AG04449 (cell line): ENCODE data around the gene CACNA2D3.

Experiments
- CTCF ChIA-PET: fragments of 350-600 bp; formaldehyde crosslinking; extraction: SDS; loops from one replicate; lab custom pipeline; 2021; ENCODE audit warnings: antibody characterized with exemption; lab: Yijun Ruan, JAX
- POLR2A ChIA-PET: fragments of 400-600, 350-600 bp; formaldehyde crosslinking; extraction: SDS; loops from one replicate; lab custom pipeline; 2020; ENCODE audit warnings: antibody characterized with exemption, inconsistent platforms; lab: Yijun Ruan, JAX
- DNase-seq: peaks from one replicate; pipeline ENCODE4 v3.0.0-alpha.2; 2010; ENCODE audit warnings: low read depth, low spot score
- H3K4me3 ChIP-seq: 2 replicates; pipeline ENCODE4 v1.5.1; 2011; ENCODE audit warnings: low read depth, mild to moderate bottlenecking, control low read depth, low read length
- CTCF ChIP-seq: IDR thresholded peaks from one replicate; pipeline ENCODE4 v1.5.1; 2011; ENCODE audit warnings: mild to moderate bottlenecking, moderate library complexity, low read length, control low read depth, inconsistent platforms; ENCODE audit not compliant: insufficient read depth; ENCODE audit errors: missing control alignments

The CACNA2D3 gene

GRCh38 chr3:55078876-55079275, 956.5 kb downstream of the CACNA2D3 start:
- ChIA-PET POLR2A (no interaction called here), CTCF (interaction anchor here (1.6 kb wide), 1 partner anchor 9 kb away, joined by 5 read pairs; no protein-coding TSS in a partner anchor)
- TF ChIP-seq CTCF, result no peak
- no peak overlapping the region for H3K4me3 ChIP-seq
- DNase-seq, result no peak

DNA sequence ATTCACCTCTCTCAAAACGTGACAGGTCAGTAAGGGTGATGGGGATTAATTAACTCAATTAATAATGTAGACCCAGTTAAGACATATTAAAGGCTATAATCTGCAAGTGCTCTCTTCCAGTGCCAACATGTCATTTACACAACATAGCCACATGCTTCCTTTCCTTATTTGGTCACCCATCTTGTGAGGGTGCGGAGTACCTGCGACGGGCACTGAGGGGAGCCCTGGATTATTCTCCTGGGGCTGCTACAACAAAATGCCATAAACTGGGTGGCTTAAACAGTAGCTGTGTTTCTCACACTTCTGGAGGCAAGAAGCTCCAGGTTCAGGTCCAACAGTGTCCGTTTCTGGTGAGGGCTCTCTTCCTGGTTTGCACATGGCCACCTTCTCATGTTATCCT, 962.9 kb downstream of the CACNA2D3 start:
- ChIA-PET CTCF (no interaction called here), POLR2A (no interaction called here)
- TF ChIP-seq CTCF, result no peak

DNA sequence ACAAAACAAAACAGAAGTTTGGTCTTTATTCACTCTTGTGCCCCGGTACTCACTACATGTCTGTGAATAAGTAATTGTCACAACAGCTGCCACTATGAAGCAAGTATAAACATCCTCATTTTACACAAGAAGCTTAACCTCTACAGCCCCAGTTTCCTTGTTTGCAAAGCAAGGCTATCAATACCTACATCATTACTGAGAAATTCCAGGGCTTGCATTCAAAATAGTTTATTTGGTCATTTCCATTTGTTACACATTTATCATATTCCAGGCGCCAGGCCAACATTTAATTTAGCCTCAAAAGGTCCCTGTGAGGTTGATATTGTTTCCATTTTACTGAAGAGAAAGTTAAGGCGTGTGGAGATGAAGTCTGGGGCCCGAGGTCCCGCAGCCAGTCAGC, 966.9 kb downstream of the CACNA2D3 start:
- POLR2A ChIA-PET, result no interaction called here
- CTCF ChIA-PET, result interaction anchor here (2.0 kb wide), 1 partner anchor 11 kb away, joined by 5 read pairs; no protein-coding TSS in a partner anchor
- no peak overlapping the region for H3K4me3 ChIP-seq
- no peak for TF ChIP-seq CTCF
- DNase-seq, result no peak

More for the DNA sequence above, 962.9 kb downstream of the CACNA2D3 start:
- no peak overlapping the region for H3K4me3 ChIP-seq
- DNase-seq, result no peak

DNA sequence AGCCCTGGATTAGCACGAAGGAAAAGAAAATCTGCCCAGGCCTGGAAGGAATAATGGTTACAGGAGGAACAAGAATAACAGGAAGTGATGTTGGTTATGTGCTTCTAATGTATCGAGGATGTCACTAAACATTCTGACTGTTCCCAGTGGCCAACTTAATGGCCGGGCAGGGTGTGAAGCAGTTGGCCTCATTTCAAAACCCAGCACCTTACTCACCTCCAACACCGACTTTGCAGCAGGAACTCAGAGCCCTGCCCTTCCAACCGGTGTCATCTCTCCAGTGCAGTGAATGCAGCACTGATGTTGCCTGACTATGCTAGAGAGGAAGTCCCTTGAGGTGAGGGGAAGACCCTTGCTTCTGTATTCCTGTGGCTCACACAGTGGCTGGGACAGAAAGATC, 967.9 kb downstream of the CACNA2D3 start:
- H3K4me3 ChIP-seq, result no peak overlapping the region
- POLR2A ChIA-PET, result no interaction called here
- CTCF ChIA-PET, result no interaction called here
- TF ChIP-seq CTCF, result no peak
- DNase-seq, result no peak

GRCh38 chr3:55090746-55091145, 968.4 kb downstream of the CACNA2D3 start:
- no peak for TF ChIP-seq CTCF
- no peak for DNase-seq
- POLR2A ChIA-PET, result no interaction called here
- CTCF ChIA-PET, result no interaction called here
- no peak overlapping the region for H3K4me3 ChIP-seq

DNA sequence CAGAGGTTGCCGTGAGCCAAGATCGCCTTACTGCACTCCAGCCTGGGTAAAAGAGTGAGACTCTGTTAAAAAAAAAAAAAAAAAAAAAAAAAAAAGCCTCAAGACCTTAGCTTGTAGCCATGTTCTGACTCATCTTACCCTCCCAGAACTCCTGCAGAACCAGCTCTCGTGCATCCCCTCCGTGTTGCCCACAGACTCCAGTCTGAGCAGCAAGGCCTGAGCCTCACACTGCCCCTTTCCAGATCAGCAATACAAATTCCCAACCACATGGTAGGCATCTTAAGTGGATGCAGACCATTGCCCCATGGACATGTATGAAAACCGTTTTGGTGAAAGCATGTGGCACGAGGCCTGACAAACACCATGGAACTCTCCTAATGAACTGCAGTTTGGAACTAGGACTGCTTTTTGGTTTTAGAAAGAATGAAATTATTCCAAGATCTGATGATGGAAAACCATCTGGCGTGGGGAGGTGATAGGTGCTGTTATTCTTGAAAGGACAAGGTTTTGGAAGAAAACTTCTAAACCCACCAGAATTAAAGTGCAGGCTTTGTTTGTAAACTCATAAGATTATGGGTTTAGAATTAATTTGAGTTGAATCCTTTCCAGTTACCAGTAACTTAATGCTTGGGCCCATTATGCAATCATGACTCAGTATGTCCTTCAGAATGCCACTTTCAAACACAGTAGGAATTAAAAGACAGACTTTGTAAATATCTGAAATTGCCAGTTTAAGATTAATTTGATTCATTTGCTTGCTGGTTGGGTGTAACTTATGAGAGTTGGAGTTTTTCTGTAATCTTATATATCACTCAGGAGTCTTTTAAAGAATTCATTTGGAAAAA, 969.3 kb downstream of the CACNA2D3 start:
- ChIA-PET POLR2A (no interaction called here), CTCF (no interaction called here)
- no peak for TF ChIP-seq CTCF
- DNase-seq, result peak; percentile 23
- H3K4me3 ChIP-seq, result no peak overlapping the region
